GM18951 (cell line): Measurements from ENCODE around the gene DAND5.

Experiments
- POLR2A ChIP-seq: IDR thresholded peaks from 4 replicates; pipeline ENCODE4 v1.6.1; 2011; ENCODE audit warnings: mild to moderate bottlenecking; ENCODE audit not compliant: insufficient read length, insufficient read depth; ENCODE audit errors: extremely low read depth
- in situ Hi-C: fragments of 300-500 bp; cut with MboI; formaldehyde crosslinking; loops from one replicate; pipeline ENCODE4 v1.12.0; 2022; ENCODE audit warnings: low sequenced_read_pairs, mixed read lengths, inconsistent platforms; ENCODE audit not compliant: unreplicated experiment

The DAND5 gene

DNA sequence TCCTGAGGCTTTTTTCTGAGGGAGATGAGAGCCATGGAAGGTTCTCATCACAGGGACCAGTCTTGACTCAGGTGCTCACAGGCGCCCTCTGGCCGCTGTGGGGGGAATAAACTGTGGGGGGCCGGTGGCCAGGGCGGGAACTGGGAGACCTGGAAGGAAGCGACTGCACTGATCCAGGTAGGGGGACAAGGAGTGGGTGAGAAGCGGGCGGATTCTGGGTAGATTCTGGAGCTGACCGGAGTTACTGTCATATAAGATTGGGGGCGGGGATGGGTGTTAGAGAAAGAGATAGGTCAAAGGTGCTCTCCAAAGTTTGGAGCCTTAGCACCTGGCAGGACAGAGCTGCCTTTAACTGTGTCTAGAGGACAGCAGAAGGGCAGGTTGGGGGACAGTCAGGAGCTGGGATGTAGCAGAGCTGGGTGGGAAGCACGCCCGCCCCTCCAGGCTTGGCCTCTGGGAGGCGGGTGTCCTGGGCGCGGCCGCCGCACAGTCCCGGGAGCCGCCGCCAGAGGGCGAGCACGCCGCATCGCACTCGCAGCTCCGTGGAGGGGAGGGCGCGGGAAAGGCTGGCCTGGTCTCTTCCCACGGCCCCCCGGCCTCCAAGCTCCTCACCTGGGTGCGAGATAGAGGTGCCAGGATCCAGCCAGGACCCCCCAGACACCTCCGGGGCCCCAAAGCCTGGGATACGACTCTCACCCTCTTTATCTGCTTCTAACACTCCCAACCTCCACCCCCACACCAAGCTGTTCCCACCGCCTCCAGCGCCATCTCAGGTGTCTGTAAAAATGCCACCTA, 4.2 kb upstream of the DAND5 start:
- peak; percentile 24 for TF ChIP-seq POLR2A
- in situ Hi-C loops = no loop called here

DNA sequence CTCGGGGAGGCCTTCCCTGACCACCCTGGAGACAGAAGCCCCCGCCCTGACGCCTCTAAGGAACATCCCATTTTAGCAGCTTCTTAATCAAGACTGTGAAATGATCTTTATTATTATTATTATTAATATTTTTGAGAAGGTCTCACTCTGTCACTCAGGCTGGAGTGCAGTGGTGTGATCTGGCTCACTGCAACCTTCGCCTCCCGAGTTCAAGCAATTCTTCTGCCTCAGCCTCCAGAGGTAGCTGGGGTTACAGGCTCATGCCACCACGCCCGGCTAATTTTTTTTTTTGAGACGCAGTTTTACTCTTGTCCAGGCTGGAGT, 3.6 kb upstream of the DAND5 start:
- TF ChIP-seq POLR2A = no peak
- in situ Hi-C loops = no loop called here

DNA sequence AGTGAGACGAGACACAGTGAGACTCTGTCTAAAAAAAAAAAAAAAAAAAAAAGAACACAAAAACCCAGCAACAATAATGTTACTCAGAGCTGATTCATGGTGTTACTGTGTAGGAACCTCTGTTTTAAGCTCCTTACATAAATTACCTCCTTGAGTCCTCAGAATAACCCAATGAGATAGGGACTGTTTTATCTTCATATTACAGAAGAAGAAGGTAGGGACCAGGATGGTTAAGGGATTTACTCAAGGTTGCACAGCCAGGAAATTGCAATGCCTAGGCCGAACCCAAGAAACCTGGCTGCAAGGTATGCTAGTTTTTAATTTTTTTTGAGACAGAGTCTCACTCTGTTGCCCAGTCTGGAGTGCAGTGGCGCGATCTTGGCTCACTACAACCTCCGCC, 1.5 kb upstream of the DAND5 start:
- in situ Hi-C loops = no loop called here
- no peak for TF ChIP-seq POLR2A

DNA sequence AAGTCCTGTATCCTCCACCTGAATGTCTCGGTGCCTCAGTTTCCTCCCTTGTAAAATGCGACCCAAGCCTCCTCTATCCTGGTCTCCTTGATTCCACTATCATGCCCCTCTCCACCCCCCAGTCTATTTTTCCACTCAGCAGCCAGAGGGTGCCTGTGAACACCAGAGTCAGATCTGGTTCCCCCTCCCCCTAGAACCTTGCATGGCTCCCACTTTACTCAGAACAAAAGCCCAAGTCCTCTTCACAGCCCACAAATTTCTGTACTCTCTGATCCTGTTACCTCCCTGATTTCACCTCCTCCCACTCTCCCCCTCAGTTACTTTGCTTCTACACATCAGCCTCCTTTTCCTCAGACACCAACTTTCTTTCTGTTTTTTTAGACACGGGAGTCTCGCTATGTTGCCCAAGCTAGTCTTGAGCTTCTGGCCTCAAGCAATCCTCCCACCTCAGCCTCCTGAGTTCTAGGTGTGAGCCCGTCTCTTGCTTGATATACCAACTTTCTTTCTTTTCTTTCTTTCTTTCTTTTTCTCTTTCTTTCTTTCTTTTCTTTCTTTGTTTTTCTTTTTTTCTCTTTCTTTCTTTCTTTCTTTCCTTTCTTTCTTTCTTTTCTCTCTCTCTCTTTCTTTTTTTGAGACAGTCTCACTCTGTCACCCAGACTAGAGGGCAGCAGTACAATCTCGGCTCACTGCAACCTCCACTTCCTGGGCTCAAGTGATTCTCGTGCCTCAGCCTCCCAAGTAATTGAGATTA, 869 bp downstream of the DAND5 start:
- no peak for TF ChIP-seq POLR2A
- in situ Hi-C loops = no loop called here

DNA sequence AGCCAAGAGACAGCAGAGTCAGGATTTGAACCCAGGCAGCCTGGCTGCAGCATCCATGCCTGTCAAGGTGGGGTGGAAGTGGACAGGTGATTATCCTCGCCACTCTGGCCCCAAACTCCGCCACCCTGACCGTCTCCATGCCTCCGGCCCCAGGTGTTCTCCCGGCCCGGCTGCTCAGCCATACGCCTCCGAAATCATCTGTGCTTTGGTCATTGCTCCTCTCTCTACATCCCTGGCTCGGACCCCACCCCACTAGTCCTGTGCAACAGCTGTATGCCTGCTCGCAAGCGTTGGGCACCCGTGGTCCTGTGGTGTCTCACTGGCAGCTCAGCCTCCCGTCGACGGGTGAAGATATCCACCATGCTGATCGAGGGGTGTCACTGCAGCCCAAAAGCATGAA, 3.9 kb downstream of the DAND5 start:
- in situ Hi-C loops = no loop called here

DNA sequence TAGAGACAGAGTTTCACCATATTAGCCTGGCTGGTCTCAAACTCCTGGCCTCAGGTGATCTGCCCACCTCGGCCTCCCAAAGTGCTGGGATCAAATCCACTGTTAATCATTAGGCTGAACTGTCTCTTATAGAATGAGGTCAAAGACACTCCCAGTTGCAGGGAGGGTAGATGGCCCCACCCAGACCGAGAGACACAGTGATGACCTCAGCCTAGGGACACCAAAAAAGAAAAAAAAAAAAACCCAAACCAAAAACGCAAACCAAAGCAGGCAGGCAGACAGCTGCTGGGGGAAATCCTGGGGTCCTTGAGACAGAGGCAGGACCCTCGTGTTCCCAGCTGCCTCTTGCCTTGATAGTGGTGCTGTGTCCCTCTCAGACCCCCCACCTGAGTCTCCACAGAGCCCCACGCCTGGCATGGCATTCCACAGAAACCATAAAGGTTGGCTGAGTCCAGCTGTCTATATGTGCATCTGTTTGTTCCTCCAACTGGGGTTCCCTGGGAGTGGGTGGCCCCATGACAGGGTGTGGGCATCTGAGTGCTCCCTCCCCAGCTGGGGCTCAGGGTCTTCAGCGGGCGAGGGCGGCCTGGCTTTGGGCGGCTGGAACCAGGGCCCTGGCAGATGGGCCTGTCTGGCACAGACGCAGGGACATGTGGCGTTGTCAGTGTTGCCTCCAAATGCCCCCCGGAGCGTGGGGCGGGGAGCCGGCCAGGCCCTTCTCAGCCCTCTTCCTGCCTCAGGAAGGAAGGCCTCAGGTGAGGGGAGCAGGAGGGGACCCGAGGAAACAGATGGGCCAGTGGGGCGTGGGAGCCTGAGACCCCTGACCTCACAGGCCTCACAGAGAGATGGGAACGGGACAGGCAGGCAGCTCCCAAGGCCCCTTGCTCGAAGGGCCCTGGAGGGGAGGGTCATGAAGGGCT, 5.2 kb downstream of the DAND5 start:
- no peak for TF ChIP-seq POLR2A
- in situ Hi-C loops = loop anchor here (5.0 to 25.0 kb wide), 2 partner anchors 118 to 288 kb away; no protein-coding TSS in a partner anchor

More for the DNA sequence above, 3.9 kb downstream of the DAND5 start:
- TF ChIP-seq POLR2A = no peak

DNA sequence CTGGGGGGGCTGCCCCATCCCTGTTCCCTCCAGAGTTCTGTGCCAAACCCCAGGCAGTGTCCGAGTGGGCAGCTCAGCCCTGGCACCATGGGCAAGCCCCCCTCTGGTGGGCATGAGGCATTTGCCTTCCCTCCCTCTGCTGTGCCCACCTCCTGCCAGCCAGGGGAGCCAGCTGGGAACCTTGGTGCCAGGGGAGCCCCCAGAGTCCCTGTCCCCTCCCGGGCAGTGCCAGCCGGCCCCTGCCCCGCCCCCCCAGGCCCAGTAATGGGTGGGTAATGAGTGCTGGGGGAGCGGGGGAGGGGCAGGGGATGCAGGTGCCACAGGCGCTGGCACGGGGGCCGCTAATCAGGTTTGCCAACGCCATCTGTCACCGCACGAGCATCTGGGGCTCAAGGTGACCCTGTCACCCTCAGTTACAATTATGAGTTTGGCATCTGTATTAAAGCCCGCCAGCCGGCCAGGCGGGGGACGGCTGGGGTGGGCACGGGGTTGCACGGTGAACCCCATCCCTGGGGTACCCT, 5.9 kb downstream of the DAND5 start:
- in situ Hi-C loops = loop anchor here (5.0 to 25.0 kb wide), 2 partner anchors 117 to 287 kb away; no protein-coding TSS in a partner anchor
- no peak for TF ChIP-seq POLR2A

DNA sequence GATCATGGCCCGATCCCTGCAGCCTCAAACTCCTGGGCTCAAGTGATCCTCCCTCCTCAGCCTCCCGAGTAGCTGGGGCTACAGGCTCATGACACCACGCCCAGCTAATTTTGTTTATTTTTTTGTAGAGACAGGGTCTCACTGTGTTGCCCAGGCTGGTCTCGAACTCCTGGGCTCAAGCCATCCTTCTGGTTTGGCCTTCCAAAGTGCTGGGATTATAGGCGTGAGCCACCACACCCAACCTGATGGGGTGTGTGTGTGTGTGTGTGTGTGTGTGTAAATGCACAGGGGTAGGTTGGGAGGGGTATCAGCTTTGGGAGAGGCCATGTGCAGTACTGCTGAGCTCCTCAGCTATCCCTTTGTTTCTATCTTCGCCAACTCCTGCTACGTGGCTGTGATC, 6.7 kb downstream of the DAND5 start:
- in situ Hi-C loops = loop anchor here (5.0 to 25.0 kb wide), 2 partner anchors 116 to 286 kb away; no protein-coding TSS in a partner anchor

DNA sequence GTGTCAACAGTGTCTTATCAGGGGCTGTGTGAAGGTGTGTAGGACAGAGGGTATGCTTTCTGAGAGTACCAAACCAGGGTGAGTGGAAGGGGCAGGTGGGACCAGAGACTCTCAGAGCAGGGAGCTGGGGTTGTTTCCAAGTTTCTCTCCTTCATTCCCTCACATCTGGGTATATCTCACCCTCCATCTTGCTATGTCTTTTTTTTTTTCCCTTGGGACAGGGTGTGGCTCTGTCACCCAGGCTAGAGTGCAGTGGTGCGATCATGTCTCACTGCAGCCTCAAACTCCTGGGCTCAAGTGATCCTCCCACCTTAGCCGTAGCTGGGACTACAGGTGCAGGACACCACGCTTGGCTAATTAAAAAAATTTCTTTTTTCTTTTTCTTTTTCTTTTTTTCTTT, 10.6 kb downstream of the DAND5 start:
- no peak for TF ChIP-seq POLR2A
- in situ Hi-C loops = loop anchor here (5.0 to 25.0 kb wide), 2 partner anchors 112 to 282 kb away; no protein-coding TSS in a partner anchor

DNA sequence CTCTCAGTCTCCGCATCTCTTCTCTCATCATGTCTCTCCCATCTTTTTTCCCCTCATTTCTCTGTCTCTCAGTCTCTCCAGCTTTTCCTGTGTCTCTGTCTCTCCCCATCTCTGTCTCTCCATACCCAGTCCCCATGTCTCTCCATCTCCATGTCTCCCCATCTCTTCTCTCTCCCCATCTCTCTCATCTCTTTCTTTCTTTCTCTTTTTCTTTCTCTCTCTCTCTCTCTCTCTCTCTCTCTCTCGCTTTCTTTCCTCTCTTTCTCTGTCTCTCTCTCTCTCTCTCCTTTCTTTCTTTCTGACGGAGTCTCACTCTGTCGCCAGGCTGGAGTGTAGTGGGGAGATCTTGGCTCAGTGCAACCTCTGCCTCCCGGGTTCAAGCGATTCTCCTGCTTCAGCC, 13.3 kb downstream of the DAND5 start:
- no peak for TF ChIP-seq POLR2A
- in situ Hi-C loops = loop anchor here (25.0 kb wide), 1 partner anchor 280 kb away; no protein-coding TSS in a partner anchor

DNA sequence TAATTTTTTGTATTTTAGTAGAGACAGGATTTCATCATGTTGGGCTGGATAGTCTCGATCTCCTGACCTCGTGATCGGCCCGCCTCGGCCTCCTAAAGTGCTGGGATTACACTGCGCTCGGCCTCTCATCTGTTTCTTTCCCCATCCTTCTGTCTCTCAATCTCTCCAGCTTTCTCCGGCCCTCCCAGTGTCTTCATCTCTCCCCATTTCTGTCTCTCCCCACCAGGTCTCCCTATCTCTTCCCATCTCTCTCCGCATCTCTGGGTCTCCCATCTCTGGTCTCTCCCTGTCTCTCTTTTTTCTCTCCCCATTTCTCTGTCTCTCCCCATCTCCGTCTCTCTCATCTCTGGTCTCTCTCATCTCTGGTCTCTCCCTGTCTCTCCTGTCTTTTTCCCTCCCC, 13.7 kb downstream of the DAND5 start:
- no peak for TF ChIP-seq POLR2A
- in situ Hi-C loops = loop anchor here (25.0 kb wide), 1 partner anchor 279 kb away; no protein-coding TSS in a partner anchor

DNA sequence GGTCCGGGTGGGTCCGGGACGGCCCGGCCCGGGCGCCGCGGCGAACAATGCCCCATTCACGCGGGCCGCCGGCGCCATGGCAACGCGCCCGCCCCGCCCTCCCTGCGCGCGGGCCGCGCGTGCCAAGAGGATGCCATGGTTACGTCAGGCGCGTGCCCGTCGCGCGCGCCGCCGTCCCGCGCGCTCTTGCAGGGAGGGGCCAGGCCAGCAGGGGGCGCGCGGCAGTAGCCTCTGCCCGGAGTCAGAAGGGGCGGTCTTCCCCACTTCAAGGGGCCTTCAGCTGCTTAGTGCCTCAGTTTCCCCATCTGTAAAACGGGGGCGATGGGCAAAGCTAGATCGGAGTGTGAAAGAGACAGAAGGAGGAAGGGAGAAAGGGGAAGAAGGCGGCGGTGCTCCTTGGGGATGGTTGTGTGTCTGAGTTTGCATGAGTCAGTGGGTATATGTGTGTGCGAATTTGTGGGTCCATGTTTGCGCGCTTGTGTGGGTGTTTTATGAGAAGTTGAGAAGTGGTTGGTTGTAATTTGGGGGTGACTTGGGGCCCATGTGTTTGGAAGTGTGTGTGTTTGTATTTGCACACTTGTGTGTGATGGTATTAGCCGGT, 14.3 kb downstream of the DAND5 start:
- no peak for TF ChIP-seq POLR2A
- in situ Hi-C loops = loop anchor here (25.0 kb wide), 1 partner anchor 279 kb away; no protein-coding TSS in a partner anchor
